Measurements from ENCODE around the gene COMMD9.

Gene COMMD9

GRCh38 chr11:36251823-36252222, 37.4 kb downstream of the COMMD9 start:
- DNase-seq = no peak

GRCh38 chr11:36249246-36249645, 40.0 kb downstream of the COMMD9 start:
- DNase-seq = no peak

- no peak for DNase-seq
Observed at GRCh38 chr11:36248436-36248835, 40.8 kb downstream of the COMMD9 start.

- DNase-seq = no peak
Observed at GRCh38 chr11:36247493-36247892, 41.7 kb downstream of the COMMD9 start.

- no peak for DNase-seq
Observed at GRCh38 chr11:36243641-36244040, 45.6 kb downstream of the COMMD9 start.

GRCh38 chr11:36241497-36241896, 47.7 kb downstream of the COMMD9 start:
- no peak for DNase-seq

- DNase-seq = no peak
Observed at GRCh38 chr11:36240801-36241200, 48.4 kb downstream of the COMMD9 start.

GRCh38 chr11:36240173-36240572, 49.1 kb downstream of the COMMD9 start:
- no peak for DNase-seq

GRCh38 chr11:36239636-36240035, 49.6 kb downstream of the COMMD9 start:
- DNase-seq = no peak

GRCh38 chr11:36238881-36239280, 50.3 kb downstream of the COMMD9 start:
- DNase-seq = no peak

- no peak for DNase-seq
Observed at GRCh38 chr11:36238036-36238631, 51.1 kb downstream of the COMMD9 start.

GRCh38 chr11:36237391-36237790, 51.8 kb downstream of the COMMD9 start:
- DNase-seq = no peak

- DNase-seq = no peak
Observed at GRCh38 chr11:36235750-36236149, 53.5 kb downstream of the COMMD9 start.

GRCh38 chr11:36234825-36235224, 54.4 kb downstream of the COMMD9 start:
- no peak for DNase-seq

- no peak for DNase-seq
Observed at GRCh38 chr11:36233204-36233603, 56.0 kb downstream of the COMMD9 start.

- no peak for DNase-seq
Observed at GRCh38 chr11:36230779-36231699, 58.2 kb downstream of the COMMD9 start.

GRCh38 chr11:36229091-36229705, 60.0 kb downstream of the COMMD9 start:
- no peak for DNase-seq

GRCh38 chr11:36228689-36229088, 60.5 kb downstream of the COMMD9 start:
- no peak for DNase-seq

GRCh38 chr11:36227044-36227443, 62.2 kb downstream of the COMMD9 start:
- no peak for DNase-seq

GRCh38 chr11:36224209-36224882, 64.9 kb downstream of the COMMD9 start:
- DNase-seq = no peak

GRCh38 chr11:36222831-36223635, 66.2 kb downstream of the COMMD9 start:
- no peak for DNase-seq
